Stimulated activated CD8-positive, alpha-beta memory T cell treated with anti-CD3 and anti-CD28 coated beads, Interleukin-2, amount 100 ng/mL, for 48 hours (primary cell): ENCODE results near the gene WDR33.

Experiments
- DNase-seq, 2 donors: peaks; one replicate each; pipeline ENCODE4 v3.0.0-alpha.2; 2020; ENCODE audit warnings: low read depth in 2 of 2

The WDR33 gene

GRCh38 chr2:127672341-127673224, 138.4 kb downstream of the WDR33 start:
- no peak for DNase-seq

GRCh38 chr2:127671557-127672302, 139.2 kb downstream of the WDR33 start:
- no peak for DNase-seq

- no peak for DNase-seq
Measured at GRCh38 chr2:127670957-127671290, 140.0 kb downstream of the WDR33 start.

GRCh38 chr2:127670055-127670956, 140.7 kb downstream of the WDR33 start:
- no peak for DNase-seq

- no peak for DNase-seq
Measured at GRCh38 chr2:127669056-127669455, 141.9 kb downstream of the WDR33 start.

GRCh38 chr2:127665267-127665893, 145.6 kb downstream of the WDR33 start:
- no peak for DNase-seq

GRCh38 chr2:127664895-127665225, 146.1 kb downstream of the WDR33 start:
- DNase-seq: no peak

GRCh38 chr2:127664065-127664894, 146.7 kb downstream of the WDR33 start:
- no peak for DNase-seq

GRCh38 chr2:127663566-127664064, 147.4 kb downstream of the WDR33 start:
- no peak for DNase-seq

GRCh38 chr2:127662937-127663565, 147.9 kb downstream of the WDR33 start:
- DNase-seq: no peak

- no peak for DNase-seq
Measured at GRCh38 chr2:127661949-127662510, 148.9 kb downstream of the WDR33 start.

- no peak for DNase-seq
Measured at GRCh38 chr2:127661072-127661649, 149.8 kb downstream of the WDR33 start.

- DNase-seq: no peak
Measured at GRCh38 chr2:127660291-127660578, 150.7 kb downstream of the WDR33 start.

GRCh38 chr2:127659408-127660290, 151.3 kb downstream of the WDR33 start:
- no peak for DNase-seq

GRCh38 chr2:127658641-127659407, 152.1 kb downstream of the WDR33 start:
- DNase-seq: no peak

GRCh38 chr2:127658146-127658545, 152.8 kb downstream of the WDR33 start:
- DNase-seq: no peak

GRCh38 chr2:127657232-127657595, 153.8 kb downstream of the WDR33 start:
- DNase-seq: no peak
